Stomach smooth muscle (tissue), 2 donors: ENCODE data around the gene RER1.

Source experiments
- H3K27ac ChIP-seq: one replicate; pipeline ENCODE4 v1.7.0; 2013; ENCODE audit warnings: mild to moderate bottlenecking, low read length, inconsistent platforms
- H3K27me3 ChIP-seq, 2 donors: one replicate each; pipeline ENCODE4 v1.7.0; 2013; ENCODE audit warnings: low read length in 2 of 2; ENCODE audit not compliant: insufficient read depth in 2 of 2, control insufficient read depth in 1 of 2
- H3K36me3 ChIP-seq, 2 donors: one replicate each; pipeline ENCODE4 v1.7.0; 2013; ENCODE audit warnings: low read length in 2 of 2; ENCODE audit not compliant: control insufficient read depth in 2 of 2, insufficient read depth in 2 of 2
- H3K4me1 ChIP-seq: one replicate; pipeline ENCODE4 v1.7.0; 2013; ENCODE audit warnings: low read length; ENCODE audit not compliant: control insufficient read depth, insufficient read depth
- H3K4me3 ChIP-seq, 2 donors: one replicate each; pipeline ENCODE4 v1.7.0; 2013; ENCODE audit warnings: low read length in 2 of 2
- H3K9ac ChIP-seq, 2 donors: one replicate each; pipeline ENCODE4 v1.7.0; 2013; ENCODE audit warnings: low read length in 2 of 2, mild to moderate bottlenecking in 1 of 2
- H3K9me3 ChIP-seq, 2 donors: one replicate each; pipeline ENCODE4 v1.7.0; 2013; ENCODE audit warnings: low read length in 2 of 2; ENCODE audit not compliant: control insufficient read depth in 2 of 2
- donor health status: healthy.
- donor health status: Pancreatic carcinoma.

The RER1 gene

GRCh38 chr1:2386636-2387611 is 4.7 kb upstream of the RER1 start:
- Histone ChIP-seq H3K27me3 (no peaks in the 10 kb centered on the region), H3K27ac (no peak overlapping the region), H3K4me1 (peaks cover 15% of the 10 kb centered on the region), H3K9ac (no peak overlapping the region), H3K4me3 (no peak overlapping the region), H3K36me3 (no peaks in the 10 kb centered on the region), H3K9me3 (no peaks in the 10 kb centered on the region)

- H3K27me3 ChIP-seq, result no peaks in the 10 kb centered on the region
- H3K4me1 ChIP-seq, result peaks cover 24% of the 10 kb centered on the region
- no peak overlapping the region for H3K27ac ChIP-seq
- H3K9me3 ChIP-seq, result no peaks in the 10 kb centered on the region
- peaks cover 0 to 1% of the 10 kb centered on the region in 2 donors for H3K36me3 ChIP-seq
- H3K4me3 ChIP-seq, result no peak overlapping the region
- no peak overlapping the region for H3K9ac ChIP-seq
Observed at GRCh38 chr1:2388004-2388913, 3.4 kb upstream of the RER1 start.

- Histone ChIP-seq H3K4me3 (no peak overlapping the region), H3K27me3 (no peaks in the 10 kb centered on the region), H3K9me3 (no peaks in the 10 kb centered on the region), H3K27ac (no peak overlapping the region), H3K4me1 (peaks cover 37% of the 10 kb centered on the region), H3K9ac (no peak overlapping the region), H3K36me3 (peaks cover 0 to 14% of the 10 kb centered on the region in 2 donors)
Observed at GRCh38 chr1:2389644-2390043, 2.0 kb upstream of the RER1 start.

GRCh38 chr1:2391931-2392509 is 379 bp downstream of the RER1 start:
- H3K4me1 ChIP-seq, result peaks cover 39% of the 10 kb centered on the region
- no peaks in the 10 kb centered on the region for H3K9me3 ChIP-seq
- peaks cover 12 to 24% of the 10 kb centered on the region in 2 donors for H3K36me3 ChIP-seq
- H3K27me3 ChIP-seq, result no peaks in the 10 kb centered on the region
- peak overlapping the region; percentile 41 for H3K27ac ChIP-seq
- H3K9ac ChIP-seq, result peak overlapping the region; percentile 73 to 76
- H3K4me3 ChIP-seq, result peak overlapping the region; percentile 90

- H3K4me1 ChIP-seq, result peaks cover 39% of the 10 kb centered on the region
- H3K9ac ChIP-seq, result peak overlapping the region; percentile 73 to 76
- H3K4me3 ChIP-seq, result peak overlapping the region; percentile 90
- no peaks in the 10 kb centered on the region for H3K27me3 ChIP-seq
- H3K27ac ChIP-seq, result no peak overlapping the region
- H3K9me3 ChIP-seq, result no peaks in the 10 kb centered on the region
- peaks cover 19 to 30% of the 10 kb centered on the region in 2 donors for H3K36me3 ChIP-seq
Observed at GRCh38 chr1:2392686-2393085, 1.0 kb downstream of the RER1 start.

- peaks cover 22 to 34% of the 10 kb centered on the region in 2 donors for H3K36me3 ChIP-seq
- H3K9me3 ChIP-seq, result no peaks in the 10 kb centered on the region
- H3K27ac ChIP-seq, result no peak overlapping the region
- peaks cover 39% of the 10 kb centered on the region for H3K4me1 ChIP-seq
- H3K4me3 ChIP-seq, result no peak overlapping the region
- H3K9ac ChIP-seq, result no peak overlapping the region
- H3K27me3 ChIP-seq, result no peaks in the 10 kb centered on the region
Observed at GRCh38 chr1:2393471-2393877, 1.8 kb downstream of the RER1 start.

GRCh38 chr1:2394220-2394619 is 2.6 kb downstream of the RER1 start:
- peaks cover 39% of the 10 kb centered on the region for H3K4me1 ChIP-seq
- H3K27me3 ChIP-seq, result no peaks in the 10 kb centered on the region
- no peak overlapping the region for H3K4me3 ChIP-seq
- no peak overlapping the region for H3K27ac ChIP-seq
- no peaks in the 10 kb centered on the region for H3K9me3 ChIP-seq
- peaks cover 28 to 39% of the 10 kb centered on the region in 2 donors for H3K36me3 ChIP-seq
- no peak overlapping the region for H3K9ac ChIP-seq

- Histone ChIP-seq H3K9me3 (no peaks in the 10 kb centered on the region), H3K27me3 (no peaks in the 10 kb centered on the region), H3K9ac (no peak overlapping the region), H3K27ac (no peak overlapping the region), H3K36me3 (peaks cover 33 to 45% of the 10 kb centered on the region in 2 donors), H3K4me3 (no peak overlapping the region), H3K4me1 (peaks cover 39% of the 10 kb centered on the region)
Observed at GRCh38 chr1:2394761-2395160, 3.1 kb downstream of the RER1 start.

- Histone ChIP-seq H3K4me1 (peaks cover 37% of the 10 kb centered on the region), H3K36me3 (peaks cover 38 to 49% of the 10 kb centered on the region in 2 donors), H3K9me3 (no peaks in the 10 kb centered on the region), H3K4me3 (no peak overlapping the region), H3K9ac (no peak overlapping the region), H3K27me3 (no peaks in the 10 kb centered on the region), H3K27ac (no peak overlapping the region)
Observed at GRCh38 chr1:2395245-2395644, 3.6 kb downstream of the RER1 start.

- no peak overlapping the region for H3K27ac ChIP-seq
- no peak overlapping the region for H3K4me3 ChIP-seq
- peaks cover 30% of the 10 kb centered on the region for H3K4me1 ChIP-seq
- H3K36me3 ChIP-seq, result peaks cover 45 to 56% of the 10 kb centered on the region in 2 donors
- no peaks in the 10 kb centered on the region for H3K9me3 ChIP-seq
- H3K27me3 ChIP-seq, result no peaks in the 10 kb centered on the region
- no peak overlapping the region for H3K9ac ChIP-seq
Observed at GRCh38 chr1:2396059-2396458, 4.4 kb downstream of the RER1 start.
